Esophagus (tissue), 2 donors: ENCODE measurements around the gene GRB7. TPM values are rescaled to one million over a fixed set of nuclear protein-coding genes. Genes with fewer than 3 reads are reported as not detected.
A peak's percentile ranks its signal among the peaks of the same experiment; 100 is the strongest.

ENCODE experiments used
- H3K27ac ChIP-seq, 2 donors: one replicate each; pipeline ENCODE4 v1.5.1; 2013; ENCODE audit warnings: low read depth in 2 of 2, mild to moderate bottlenecking in 2 of 2, inconsistent platforms in 1 of 2, low read length in 1 of 2, moderate library complexity in 1 of 2
- H3K27me3 ChIP-seq, 2 donors: one replicate each; pipeline ENCODE4 v1.6.1; 2013; ENCODE audit warnings: low read length in 2 of 2, control low read depth in 1 of 2, mild to moderate bottlenecking in 1 of 2; ENCODE audit not compliant: insufficient read depth in 2 of 2, control insufficient read depth in 1 of 2
- H3K36me3 ChIP-seq, 2 donors: one replicate each; pipeline ENCODE4 v1.6.1; 2013; ENCODE audit warnings: low read length in 1 of 2; ENCODE audit not compliant: control insufficient read depth in 2 of 2, insufficient read depth in 2 of 2
- H3K4me1 ChIP-seq, 2 donors: one replicate each; pipeline ENCODE4 v1.6.1; 2013; ENCODE audit warnings: low read length in 1 of 2; ENCODE audit not compliant: control insufficient read depth in 2 of 2, insufficient read depth in 2 of 2
- H3K4me3 ChIP-seq, 2 donors: one replicate each; pipeline ENCODE4 v1.5.1; 2013; ENCODE audit warnings: low read length in 2 of 2, mild to moderate bottlenecking in 2 of 2, low read depth in 1 of 2, moderate library complexity in 1 of 2
- H3K9me3 ChIP-seq, 2 donors: one replicate each; pipeline ENCODE4 v1.6.1; 2013; ENCODE audit warnings: mild to moderate bottlenecking in 2 of 2, low read depth in 1 of 2, low read length in 1 of 2, moderate library complexity in 1 of 2; ENCODE audit not compliant: control insufficient read depth in 2 of 2, insufficient read depth in 1 of 2
- WGBS, 2 donors: extraction: QIAGEN DNeasy Blood & Tissue Kit; methylation state at CpG; one replicate each; pipeline ENCODE4 v1.1.7; 2013; 5-methylcytosine and 5-hydroxymethylcytosine counted together
- polyA plus RNA-seq, 2 donors: library from polyadenylated mRNA; stranded (reverse); fragments of 200-250 nt; gene quantifications; one replicate each; pipeline ENCODE4 v1.2.3, GENCODE V29; 2013
- donor health status: healthy with polysubstance abuse.
- donor health status: Bipolar disorder and iron deficiency.

GRB7 gene
- polyA plus RNA-seq, 2 donors, result 43.7 to 55.0 TPM

DNA sequence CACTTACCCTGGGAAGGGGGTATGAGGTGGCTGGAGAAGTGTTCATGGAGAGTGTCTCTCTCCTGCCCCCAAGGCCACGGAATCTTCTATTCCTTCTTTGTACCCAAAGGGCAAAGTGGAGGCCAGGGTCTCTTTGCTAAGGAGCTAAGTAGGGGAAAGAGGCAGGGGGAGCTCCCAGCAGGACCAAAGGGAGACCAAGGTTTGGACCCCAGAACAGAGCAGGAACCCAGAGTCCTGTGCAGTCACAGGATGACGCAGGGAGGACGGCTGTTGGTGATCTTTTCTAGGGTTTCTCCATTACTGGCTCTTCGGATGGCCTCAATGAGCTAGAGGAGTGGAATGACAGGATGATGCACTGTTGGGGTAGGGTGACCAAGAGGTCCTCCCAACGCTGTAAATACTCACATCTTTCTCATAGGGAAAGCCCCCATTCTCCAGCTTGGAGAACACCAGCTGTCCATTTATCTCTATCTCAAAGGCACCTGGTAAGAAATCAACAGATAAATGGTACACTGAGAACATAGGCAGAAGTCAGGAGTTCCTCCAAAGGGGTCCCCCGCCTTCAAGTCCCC is 8.4 kb upstream of the GRB7 start:
- Histone ChIP-seq H3K4me3 (peak overlapping the region; percentile 49 to 66), H3K36me3 (peaks cover 6 to 38% of the 10 kb centered on the region in 2 donors), H3K4me1 (peaks cover 3 to 5% of the 10 kb centered on the region in 2 donors), H3K27me3 (no peaks in the 10 kb centered on the region), H3K27ac (peak overlapping the region; percentile 72 to 90), H3K9me3 (no peaks in the 10 kb centered on the region)
- WGBS, 2 donors, result 59 to 61% methylated on average over 6 of the region's 6 CpGs

DNA sequence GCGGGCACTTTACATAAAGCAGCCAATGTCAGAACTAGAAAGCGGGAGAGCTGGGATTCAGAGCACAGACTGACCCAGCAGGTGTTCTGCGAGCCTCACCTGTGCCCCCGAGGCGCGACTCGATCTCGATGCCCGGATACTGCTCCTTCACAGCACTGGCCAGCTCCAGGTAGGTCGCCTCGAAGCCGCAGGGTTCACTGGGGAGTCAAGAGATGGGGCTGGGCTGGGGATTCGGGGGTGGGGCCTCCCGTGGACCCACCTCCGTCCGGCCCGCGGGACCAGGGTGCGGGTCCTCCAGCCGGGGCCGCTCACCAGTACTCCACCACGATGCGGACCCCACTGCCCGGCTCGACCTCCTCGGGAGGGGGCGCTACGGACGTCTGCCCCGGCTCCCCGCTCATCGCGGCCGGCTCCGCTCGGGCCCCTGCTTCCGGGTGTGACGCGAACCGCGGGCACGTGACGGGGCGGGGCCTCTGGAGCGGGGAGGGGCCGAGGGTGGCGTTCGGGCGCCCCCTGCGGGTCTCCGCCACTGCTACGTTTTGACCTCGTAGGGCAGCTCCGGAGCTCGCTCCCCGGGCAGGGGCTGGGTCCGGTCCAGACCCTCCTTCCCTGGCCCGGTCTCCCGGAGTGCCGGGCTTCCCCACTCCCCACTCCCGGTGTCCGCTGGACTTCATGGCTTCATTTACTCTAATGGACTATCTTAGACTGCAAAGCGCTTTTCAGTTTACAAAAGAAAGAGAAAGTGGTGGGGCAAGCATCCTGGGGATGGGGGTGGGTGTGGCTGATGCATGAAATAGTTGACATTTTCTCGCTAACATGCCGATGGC is 7.4 kb upstream of the GRB7 start, which contains the start of gene MIEN1:
Gene MIEN1 (minus strand): TSS at position 438 of the 827 bp plus-strand sequence. CDS start 37 bp downstream, at position 401.
- H3K9me3 ChIP-seq, result no peaks in the 10 kb centered on the region
- peak within 1 kb of the TSS; percentile 72 to 90 for H3K27ac ChIP-seq
- H3K36me3 ChIP-seq, result peaks cover 6 to 29% of the 10 kb centered on the region in 2 donors
- 1% methylated on average over 46 to 65 of the region's 65 CpGs for WGBS, 2 donors
- no peaks in the 10 kb centered on the region for H3K27me3 ChIP-seq
- H3K4me1 ChIP-seq, result peaks cover 3 to 5% of the 10 kb centered on the region in 2 donors
- H3K4me3 ChIP-seq, result peak within 1 kb of the TSS; percentile 49 to 66

DNA sequence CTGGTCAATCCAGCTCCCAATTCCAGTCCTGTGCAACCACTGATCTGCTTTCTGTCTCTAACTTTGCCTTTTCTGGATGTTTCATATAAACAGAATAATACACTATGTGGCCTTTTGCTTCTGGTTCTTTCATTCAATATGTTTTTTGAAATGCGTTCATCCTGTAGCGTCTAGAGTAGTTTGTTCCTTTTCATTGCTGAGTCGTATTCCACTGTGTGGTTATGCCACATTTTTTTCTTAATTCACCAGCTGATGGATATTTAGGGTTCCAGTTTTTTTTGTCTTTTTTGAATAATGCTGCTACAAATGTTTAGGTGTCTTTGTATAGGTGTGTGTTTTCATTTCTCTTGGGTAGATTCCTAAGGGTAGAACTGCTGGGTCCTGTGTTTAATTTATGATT is 5.2 kb upstream of the GRB7 start:
- Histone ChIP-seq H3K4me3 (no peak overlapping the region), H3K27ac (no peak overlapping the region), H3K36me3 (peaks cover 6 to 10% of the 10 kb centered on the region in 2 donors), H3K4me1 (peaks cover 5 to 9% of the 10 kb centered on the region in 2 donors), H3K27me3 (no peaks in the 10 kb centered on the region), H3K9me3 (no peaks in the 10 kb centered on the region)
- 92 to 94% methylated on average over 3 of the region's 3 CpGs for WGBS, 2 donors

DNA sequence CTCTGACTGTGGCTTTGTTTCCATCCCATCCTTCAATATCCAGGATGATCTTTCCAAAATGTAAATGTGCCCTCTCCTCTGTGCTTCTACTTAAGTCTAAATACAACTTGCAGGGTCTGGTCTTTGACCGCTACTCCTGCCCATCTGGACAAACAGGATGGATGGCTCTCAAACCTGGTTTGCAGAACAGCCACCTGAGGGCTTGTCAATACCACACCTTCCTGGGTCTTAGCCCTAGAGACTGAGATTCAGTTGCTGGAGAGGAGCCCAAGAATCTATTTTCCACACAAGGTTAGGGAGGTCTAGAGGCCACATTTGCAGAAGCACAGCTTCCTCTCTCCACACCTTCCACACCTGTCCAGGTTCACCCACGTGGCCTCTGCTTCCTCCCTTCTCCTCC is 1.9 kb upstream of the GRB7 start:
- no peak overlapping the region for H3K4me3 ChIP-seq
- WGBS, 2 donors, result 58 to 64% methylated on average over 2 of the region's 2 CpGs
- no peaks in the 10 kb centered on the region for H3K36me3 ChIP-seq
- H3K4me1 ChIP-seq, result peaks cover 0 to 8% of the 10 kb centered on the region in 2 donors
- no peaks in the 10 kb centered on the region for H3K27me3 ChIP-seq
- no peaks in the 10 kb centered on the region for H3K9me3 ChIP-seq
- H3K27ac ChIP-seq, result peak overlapping the region; percentile 61 to 84

GRCh38 chr17:39736319-39737165 is 1.2 kb upstream of the GRB7 start:
- peak overlapping the region; percentile 61 to 97 for H3K27ac ChIP-seq
- no peaks in the 10 kb centered on the region for H3K27me3 ChIP-seq
- H3K36me3 ChIP-seq, result no peaks in the 10 kb centered on the region
- peak overlapping the region in 1 of 2 donors; percentile 83 for H3K4me3 ChIP-seq
- no peaks in the 10 kb centered on the region for H3K9me3 ChIP-seq
- H3K4me1 ChIP-seq, result peaks cover 0 to 11% of the 10 kb centered on the region in 2 donors
- WGBS, 2 donors, result 56 to 66% methylated on average over 10 of the region's 10 CpGs

GRCh38 chr17:39737206-39737759 is 455 bp upstream of the GRB7 start:
- 32 to 44% methylated on average over 11 to 13 of the region's 13 CpGs for WGBS, 2 donors
- Histone ChIP-seq H3K4me3 (peak overlapping the region; percentile 74 to 83), H3K27ac (peak overlapping the region; percentile 97 to 99), H3K27me3 (no peaks in the 10 kb centered on the region), H3K4me1 (peaks cover 0 to 13% of the 10 kb centered on the region in 2 donors), H3K9me3 (no peaks in the 10 kb centered on the region), H3K36me3 (peaks cover 0 to 2% of the 10 kb centered on the region in 2 donors)

DNA sequence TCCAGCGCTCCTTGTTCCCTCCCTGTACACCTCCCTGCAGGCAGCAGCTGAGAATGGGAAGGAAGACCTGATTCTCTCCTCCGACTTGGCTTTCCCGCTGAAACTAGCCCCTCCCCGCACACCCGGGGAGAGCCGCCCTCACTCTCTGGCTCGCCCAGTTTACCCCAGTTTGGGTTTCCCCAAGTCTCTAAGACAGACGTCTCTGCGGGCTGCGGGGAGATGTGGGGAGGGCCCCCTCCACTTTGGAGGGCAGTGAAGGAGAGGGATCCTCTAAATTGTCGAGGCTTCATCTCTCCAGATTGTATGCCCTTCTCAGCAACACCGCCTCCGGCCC is 797 bp downstream of the GRB7 start:
- Histone ChIP-seq H3K36me3 (peaks cover 0 to 12% of the 10 kb centered on the region in 2 donors), H3K4me1 (peaks cover 0 to 17% of the 10 kb centered on the region in 2 donors), H3K9me3 (peaks cover 0 to 3% of the 10 kb centered on the region in 2 donors), H3K4me3 (peak overlapping the region; percentile 74 to 83), H3K27me3 (no peaks in the 10 kb centered on the region), H3K27ac (peak overlapping the region; percentile 97 to 99)
- 2% methylated on average over 13 of the region's 13 CpGs for WGBS, 2 donors

DNA sequence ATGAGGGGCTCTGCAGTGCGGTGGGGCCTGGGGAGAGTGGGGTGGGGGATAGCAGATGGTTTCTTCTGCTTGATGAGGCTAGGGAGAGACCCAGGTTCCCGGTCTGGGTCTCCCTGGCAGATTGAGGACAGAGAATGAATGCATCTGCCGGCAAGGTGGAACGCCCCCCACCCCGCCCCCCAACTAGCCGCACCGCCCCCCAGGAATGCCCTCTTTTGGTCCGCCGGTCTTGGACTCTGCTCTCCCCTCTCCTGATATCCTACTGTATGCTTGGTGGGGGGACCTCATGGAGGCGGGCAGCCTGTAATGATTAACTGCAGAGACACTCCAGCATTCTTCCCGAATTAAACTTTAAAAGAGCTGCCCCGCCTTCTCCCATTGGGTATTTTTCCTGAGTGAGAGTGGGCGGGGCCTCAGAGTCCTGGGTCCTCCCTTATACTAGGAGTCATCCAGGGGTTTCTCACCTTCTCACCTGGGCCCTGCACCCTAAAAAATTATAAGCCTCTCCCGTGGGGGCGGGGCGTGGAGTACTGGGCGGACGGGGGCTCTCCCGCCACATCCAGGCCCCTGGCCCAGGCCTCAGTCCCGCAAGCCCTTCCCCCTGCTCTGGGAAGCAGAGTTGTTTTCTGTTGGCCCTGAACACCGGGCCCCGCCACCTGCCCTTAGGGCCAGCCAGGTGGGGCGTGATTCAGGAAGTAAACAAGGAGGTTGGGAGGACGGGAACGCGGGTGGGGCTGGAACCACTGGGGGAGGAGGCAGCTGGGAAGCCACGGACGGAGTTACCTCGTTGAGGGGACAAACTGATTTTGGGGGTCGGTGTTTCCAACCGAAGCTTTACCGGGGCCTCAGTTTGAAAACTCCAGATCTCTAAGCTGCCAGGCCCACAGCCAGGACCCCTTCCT is 1.5 kb downstream of the GRB7 start:
- Histone ChIP-seq H3K4me1 (peaks cover 0 to 17% of the 10 kb centered on the region in 2 donors), H3K9me3 (peaks cover 0 to 3% of the 10 kb centered on the region in 2 donors), H3K36me3 (peaks cover 0 to 18% of the 10 kb centered on the region in 2 donors), H3K4me3 (peak overlapping the region; percentile 74 to 83), H3K27me3 (no peaks in the 10 kb centered on the region), H3K27ac (peak overlapping the region; percentile 97 to 99)
- 5 to 10% methylated on average over 32 of the region's 32 CpGs for WGBS, 2 donors
